IMR-90 (cell line): Measurements from ENCODE around the gene HNRNPL. TPM values are rescaled to one million over a fixed set of nuclear protein-coding genes. Genes with fewer than 3 reads are reported as not detected.

Source experiments
- ATAC-seq: fragments of 200-7000 bp; cut with Tn5 transposase; 2 replicates; pipeline ENCODE4 v1.9.1; 2020; ENCODE audit warnings: low read depth, mild to moderate bottlenecking, moderate library complexity
- BruUV-seq: library from RNA; stranded (reverse); fragments of 400-500 nt; replicated peaks from 2 replicates; lab custom pipeline; 2021; lab: Mats Ljungman, UMichigan
- CTCF ChIA-PET: fragments of 300-600 bp; formaldehyde crosslinking; extraction: SDS; loops from one replicate; lab custom pipeline; 2021; ENCODE audit warnings: antibody characterized with exemption; lab: Yijun Ruan, JAX
- POLR2A ChIA-PET: fragments of 300-600 bp; sonication (Branson Sonifier 250); formaldehyde crosslinking; loops from one replicate; lab custom pipeline; 2022; ENCODE audit warnings: antibody characterized with exemption; ENCODE audit not compliant: unreplicated experiment; lab: Charles Lee
- DNase-seq: peaks from one replicate; pipeline ENCODE4 v3.0.0; 2013
- H2AFZ ChIP-seq: replicated peaks from 2 replicates; pipeline ENCODE3; 2013; ENCODE audit warnings: low read length, mild to moderate bottlenecking; ENCODE audit not compliant: poor library complexity
- H2AK5ac ChIP-seq: 2 replicates; pipeline ENCODE4 v1.6.1; 2013; ENCODE audit warnings: low read depth, low read length, inconsistent platforms
- H2AK9ac ChIP-seq: replicated peaks from 2 replicates; pipeline ENCODE3; 2013; ENCODE audit warnings: mild to moderate bottlenecking, low read depth, low read length, moderate library complexity; ENCODE audit not compliant: poor library complexity
- H2BK120ac ChIP-seq: 2 replicates; pipeline ENCODE4 v1.6.1; 2013; ENCODE audit warnings: low read depth, low read length, inconsistent platforms
- H2BK15ac ChIP-seq: 3 replicates; pipeline ENCODE4 v1.6.1; 2013; ENCODE audit warnings: low read depth, low read length, inconsistent platforms
- H2BK20ac ChIP-seq: 2 replicates; pipeline ENCODE4 v1.6.1; 2013; ENCODE audit warnings: low read depth, mild to moderate bottlenecking, inconsistent platforms, low read length, moderate library complexity
- H2BK5ac ChIP-seq: 2 replicates; pipeline ENCODE4 v1.6.1; 2013; ENCODE audit warnings: mild to moderate bottlenecking, low read depth, low read length, inconsistent platforms; ENCODE audit not compliant: poor library complexity, severe bottlenecking
- H3K14ac ChIP-seq: replicated peaks from 2 replicates; pipeline ENCODE4 v1.6.1; 2013; ENCODE audit warnings: low read depth, low read length, inconsistent platforms
- H3K18ac ChIP-seq: 2 replicates; pipeline ENCODE4 v1.6.1; 2013; ENCODE audit warnings: low read depth, low read length, control low read depth
- H3K23ac ChIP-seq: 2 replicates; pipeline ENCODE4 v1.6.1; 2013; ENCODE audit warnings: low read depth, low read length, inconsistent platforms
- H3K27ac ChIP-seq: 2 replicates; pipeline ENCODE4 v1.5.1; 2013; ENCODE audit warnings: mild to moderate bottlenecking, control low read depth, low read length; ENCODE audit not compliant: insufficient read depth
- H3K27me3 ChIP-seq: 2 replicates; pipeline ENCODE4 v1.6.1; 2013; ENCODE audit warnings: low read length; ENCODE audit not compliant: control insufficient read depth, insufficient read depth
- H3K36me3 ChIP-seq: 2 replicates; pipeline ENCODE4 v1.6.1; 2013; ENCODE audit warnings: low read length, mixed read lengths; ENCODE audit not compliant: control insufficient read depth, insufficient read depth
- H3K4ac ChIP-seq: 2 replicates; pipeline ENCODE4 v1.6.1; 2013; ENCODE audit warnings: low read depth, low read length, inconsistent platforms
- H3K4me1 ChIP-seq: 2 replicates; pipeline ENCODE4 v1.6.1; 2013; ENCODE audit warnings: low read length, mixed read lengths; ENCODE audit not compliant: control insufficient read depth, insufficient read depth
- H3K4me2 ChIP-seq: 2 replicates; pipeline ENCODE4 v1.6.1; 2013; ENCODE audit warnings: low read depth, mild to moderate bottlenecking, control low read depth, low read length, moderate library complexity
- H3K4me3 ChIP-seq: 2 replicates; pipeline ENCODE4 v1.5.1; 2013; ENCODE audit warnings: low read depth, mild to moderate bottlenecking, control low read depth, low read length, moderate library complexity; ENCODE audit not compliant: insufficient read depth
- H3K56ac ChIP-seq: 2 replicates; pipeline ENCODE4 v1.6.1; 2013; ENCODE audit warnings: low read length, inconsistent platforms; ENCODE audit not compliant: insufficient read depth; ENCODE audit errors: extremely low read depth
- H3K79me1 ChIP-seq, 2 experiments: 2 replicates each; pipeline ENCODE4 v1.6.1; 2013; ENCODE audit warnings: low read length in 2 of 2, inconsistent platforms in 1 of 2, low read depth in 1 of 2
- H3K9ac ChIP-seq: 2 replicates; pipeline ENCODE4 v1.6.1; 2013; ENCODE audit warnings: low read depth, low read length, control low read depth
- H3K9me1 ChIP-seq: 2 replicates; pipeline ENCODE4 v1.6.1; 2013; ENCODE audit warnings: low read length, inconsistent platforms; ENCODE audit not compliant: insufficient read depth
- H3K9me3 ChIP-seq: 2 replicates; pipeline ENCODE4 v1.6.1; 2013; ENCODE audit warnings: low read length; ENCODE audit not compliant: control insufficient read depth, insufficient read depth
- H4K20me1 ChIP-seq: 2 replicates; pipeline ENCODE4 v1.6.1; 2013; ENCODE audit warnings: low read length, inconsistent platforms; ENCODE audit not compliant: insufficient read depth
- H4K5ac ChIP-seq: 2 replicates; pipeline ENCODE4 v1.6.1; 2013; ENCODE audit warnings: mild to moderate bottlenecking, low read depth, low read length, control low read depth
- H4K8ac ChIP-seq, 2 experiments: 2 replicates each; pipeline ENCODE4 v1.6.1; 2013; ENCODE audit warnings: low read depth in 2 of 2, low read length in 2 of 2, control low read depth in 1 of 2, inconsistent platforms in 1 of 2
- H4K91ac ChIP-seq: 2 replicates; pipeline ENCODE4 v1.6.1; 2013; ENCODE audit warnings: low read depth, low read length, inconsistent platforms; ENCODE audit not compliant: insufficient read depth
- BHLHE40 ChIP-seq: fragments of 150-350 bp; IDR thresholded peaks from 2 replicates; pipeline ENCODE4 v1.6.1; 2016; ENCODE audit warnings: mild to moderate bottlenecking, low read depth, low read length
- CEBPB ChIP-seq: IDR thresholded peaks from 2 replicates; pipeline ENCODE4 v1.6.1; 2012; ENCODE audit warnings: low read depth, low read length, improper control_type of control experiment
- CHD1 ChIP-seq: IDR thresholded peaks from 2 replicates; pipeline ENCODE4 v1.6.1; 2012; ENCODE audit warnings: low read depth, low read length, improper control_type of control experiment
- CTCF ChIP-seq: conservative IDR thresholded peaks from 2 replicates; pipeline ENCODE4 v1.5.1; 2012; ENCODE audit warnings: mild to moderate bottlenecking, low read depth, low read length, improper control_type of control experiment
- ELK1 ChIP-seq: fragments of 150-350 bp; IDR thresholded peaks from 2 replicates; pipeline ENCODE4 v1.6.1; 2016; ENCODE audit warnings: low read depth, mild to moderate bottlenecking, low read length, moderate library complexity, borderline replicate concordance
- FOS ChIP-seq: fragments of 150-350 bp; IDR thresholded peaks from 2 replicates; pipeline ENCODE4 v1.6.1; 2016; ENCODE audit warnings: low read depth, low read length
- MAFK ChIP-seq: IDR thresholded peaks from 2 replicates; pipeline ENCODE4 v1.6.1; 2012; ENCODE audit warnings: low read depth, low read length, improper control_type of control experiment
- MXI1 ChIP-seq: IDR thresholded peaks from 2 replicates; pipeline ENCODE4 v1.6.1; 2012; ENCODE audit warnings: low read depth, mild to moderate bottlenecking, low read length, moderate library complexity, borderline replicate concordance
- NFE2L2 ChIP-seq: fragments of 150-350 bp; IDR thresholded peaks from 2 replicates; pipeline ENCODE4 v1.6.1; 2016; ENCODE audit warnings: low read depth, mild to moderate bottlenecking, low read length
- POLR2A ChIP-seq: IDR thresholded peaks from 2 replicates; pipeline ENCODE4 v1.6.1; 2012; ENCODE audit warnings: mild to moderate bottlenecking, low read depth, low read length
- RAD21 ChIP-seq: IDR thresholded peaks from 2 replicates; pipeline ENCODE4 v1.6.1; 2012; ENCODE audit warnings: low read length, improper control_type of control experiment
- RFX5 ChIP-seq: IDR thresholded peaks from 2 replicates; pipeline ENCODE4 v1.8.0; 2012; ENCODE audit warnings: low read depth, mild to moderate bottlenecking, low read length, moderate library complexity
- SMC3 ChIP-seq: fragments of 150-350 bp; IDR thresholded peaks from 2 replicates; pipeline ENCODE4 v1.6.1; 2016; ENCODE audit warnings: low read depth, mild to moderate bottlenecking, antibody characterized with exemption, low read length, moderate library complexity
- USF2 ChIP-seq: fragments of 150-350 bp; IDR thresholded peaks from 2 replicates; pipeline ENCODE4 v1.6.1; 2017; ENCODE audit warnings: mild to moderate bottlenecking, antibody characterized with exemption, low read length, low read depth
- WGBS, 2 experiments: methylation state at CpG; one replicate each; pipeline versions ENCODE4 v1.1.5 to v1.1.7; 2013; ENCODE audit warnings: missing lambda C conversion rate in 2 of 2; ENCODE audit not compliant: insufficient read length in 1 of 2; ENCODE audit errors: extremely low coverage in 2 of 2; 5-methylcytosine and 5-hydroxymethylcytosine counted together
- dilution Hi-C: fragments of 300-500 bp; cut with HindIII; formaldehyde crosslinking; loops from one replicate; pipeline ENCODE4 v1.14.3; 2018; ENCODE audit warnings: low sequenced_read_pairs; ENCODE audit not compliant: unreplicated experiment
- in situ Hi-C: fragments of 300-500 bp; cut with MboI; formaldehyde crosslinking; loops from 3 replicates; pipeline ENCODE4 v1.14.3; 2019; ENCODE audit warnings: low sequenced_read_pairs, inconsistent platforms, mixed read lengths
- intact Hi-C: fragments of 100-400 bp; cut with micrococcal nuclease; formaldehyde crosslinking; loops from 2 replicates; pipeline ENCODE4 v1.10.0; 2022
- polyA plus RNA-seq, 3 experiments: library from polyadenylated mRNA; depleted of rRNA; stranded (reverse); fragments of >200 nt; gene quantifications; 2 replicates each; pipeline ENCODE4 v1.2.3, GENCODE V29; 2012; ENCODE audit warnings: low replicate concordance in 1 of 3
- total RNA-seq: library from RNA; depleted of rRNA; stranded (reverse); fragments of >200 nt; gene quantifications from 2 replicates; pipeline ENCODE4 v1.2.3, GENCODE V29; 2012

HNRNPL gene
- total and polyA plus RNA-seq, 2 of the 4 experiments (the other 2 are of a cell fraction) = 277 to 429 TPM

GRCh38 chr19:38892841-38893240 is 43.1 kb upstream of the HNRNPL start:
- no peak for TF ChIP-seq NFE2L2
- TF ChIP-seq RAD21 = no peak
- no peak for TF ChIP-seq MXI1
- TF ChIP-seq USF2 = no peak
- TF ChIP-seq ELK1 = no peak
- no peak for TF ChIP-seq POLR2A
- no peak for TF ChIP-seq MAFK
- no peak for TF ChIP-seq CTCF
- TF ChIP-seq CEBPB = no peak
- no peak for TF ChIP-seq CHD1
- no peak for TF ChIP-seq RFX5
- TF ChIP-seq FOS = no peak
- no peak for TF ChIP-seq BHLHE40
- no peak for TF ChIP-seq SMC3
- H3K18ac ChIP-seq = no peak overlapping the region
- no peak overlapping the region for H4K5ac ChIP-seq
- no peak overlapping the region for H4K91ac ChIP-seq
- DNase-seq (no peak), ATAC-seq (no peak)
- H4K20me1 ChIP-seq = peaks cover 4% of the 10 kb centered on the region; the same call in 1 of the 2 replicates
- H2BK5ac ChIP-seq = no peak overlapping the region
- POLR2A ChIA-PET = interaction anchor here (0.6 kb wide), 1 partner anchor 20 kb away, joined by 3 read pairs; no protein-coding TSS in a partner anchor
- H3K4ac ChIP-seq = no peak overlapping the region
- no peak overlapping the region for H3K27ac ChIP-seq
- no peak overlapping the region for H3K9ac ChIP-seq
- H2AK9ac ChIP-seq = no peak overlapping the region
- H3K79me1 ChIP-seq = peaks cover 2 to 7% of the 10 kb centered on the region in 2 experiments; a peak in 2 of 4 replicates
- no peaks in the 10 kb centered on the region for H3K4me1 ChIP-seq
- no peak overlapping the region for H2BK15ac ChIP-seq
- no peak overlapping the region for H3K56ac ChIP-seq
- no peaks in the 10 kb centered on the region for H3K9me3 ChIP-seq
- H2BK120ac ChIP-seq = no peak overlapping the region
- no peak overlapping the region for H3K4me2 ChIP-seq
- no peak overlapping the region for H4K8ac ChIP-seq
- no TSS peak for BruUV-seq
- intact Hi-C loops = no loop called here
- peaks cover 21% of the 10 kb centered on the region for H3K36me3 ChIP-seq
- no peak overlapping the region for H2BK20ac ChIP-seq
- H3K23ac ChIP-seq = no peak overlapping the region
- no peaks in the 10 kb centered on the region for H3K27me3 ChIP-seq
- H3K14ac ChIP-seq = no peak overlapping the region
- H3K9me1 ChIP-seq = peaks cover 2% of the 10 kb centered on the region; the same call in 1 of the 2 replicates
- H2AFZ ChIP-seq = no peak overlapping the region
- no peak overlapping the region for H2AK5ac ChIP-seq
- CTCF ChIA-PET = no interaction called here
- in situ Hi-C loops = no loop called here
- WGBS, 2 experiments = 100% methylated on average over 1 of the region's 5 CpGs; no CpG with 5 or more reads in 1 of the 2 experiments
- dilution Hi-C loops = no loop called here
- H3K4me3 ChIP-seq = no peak overlapping the region
